Stimulated activated CD4-positive, alpha-beta T cell treated with anti-CD3 and anti-CD28 coated beads, Interleukin-4, amount 100 ng/mL, for 24 hours (primary cell): ENCODE data around the gene NKX3-2.

Experiments
- DNase-seq: peaks from one replicate; pipeline ENCODE4 v3.0.0-alpha.2; 2020

Gene NKX3-2

GRCh38 chr4:13496605-13497004, 47.7 kb downstream of the NKX3-2 start:
- no peak for DNase-seq

GRCh38 chr4:13495753-13496152, 48.6 kb downstream of the NKX3-2 start:
- DNase-seq, result no peak

- no peak for DNase-seq
These were observed 50.5 kb downstream of the NKX3-2 start for GRCh38 chr4:13493793-13494192.

GRCh38 chr4:13492747-13493146, 51.6 kb downstream of the NKX3-2 start:
- DNase-seq, result no peak
